GM21381 (cell line): Measurements from ENCODE around the gene TMEM132A.

Experiments used
- ATAC-seq: cut with Tn5 transposase; IDR thresholded peaks from one replicate; pipeline ENCODE4 v1.9.1; 2021; ENCODE audit warnings: mild to moderate bottlenecking, moderate library complexity; ENCODE audit not compliant: unreplicated experiment

The TMEM132A gene

DNA sequence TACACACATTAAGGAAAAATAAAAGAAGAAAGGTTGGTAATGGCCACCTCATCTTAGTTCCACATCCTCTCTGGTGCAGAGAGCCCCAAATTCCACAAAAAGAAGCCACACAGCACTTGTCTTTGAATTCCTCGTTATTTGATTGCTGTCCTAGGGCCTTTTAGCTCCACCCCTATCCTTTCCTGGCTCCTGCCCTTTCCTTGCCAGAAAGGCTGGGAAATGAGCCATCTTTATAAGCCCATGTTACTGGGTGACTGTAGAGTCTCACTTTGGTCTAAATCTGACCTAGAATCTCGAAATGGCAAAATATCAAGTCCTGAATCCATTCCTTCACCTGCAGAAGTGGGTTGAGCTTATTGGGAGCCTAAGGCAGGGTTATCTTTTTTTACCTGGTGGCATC, 4.3 kb upstream of the TMEM132A start:
- no peak for ATAC-seq

DNA sequence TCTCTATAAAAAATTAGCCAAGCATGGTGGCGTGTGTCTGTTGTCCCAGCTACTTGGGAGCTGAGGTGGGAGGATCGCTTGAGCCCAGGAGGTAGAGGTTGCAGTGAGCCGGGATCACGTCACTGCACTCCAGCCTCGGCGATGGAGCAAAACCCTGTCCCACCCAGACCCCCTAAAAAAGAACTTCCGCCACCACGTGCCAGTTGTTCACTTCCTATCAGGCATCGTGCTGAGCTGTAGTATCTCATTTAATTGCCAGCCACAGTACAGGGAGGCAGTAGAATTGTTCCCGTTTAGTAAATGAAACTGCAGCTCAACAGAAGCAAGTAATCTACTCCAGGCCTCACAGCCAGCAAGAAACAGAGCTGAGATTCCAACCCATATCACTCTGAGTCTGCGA, 3.0 kb upstream of the TMEM132A start:
- ATAC-seq = no peak

GRCh38 chr11:60921777-60922335, 2.4 kb upstream of the TMEM132A start:
- no peak for ATAC-seq

DNA sequence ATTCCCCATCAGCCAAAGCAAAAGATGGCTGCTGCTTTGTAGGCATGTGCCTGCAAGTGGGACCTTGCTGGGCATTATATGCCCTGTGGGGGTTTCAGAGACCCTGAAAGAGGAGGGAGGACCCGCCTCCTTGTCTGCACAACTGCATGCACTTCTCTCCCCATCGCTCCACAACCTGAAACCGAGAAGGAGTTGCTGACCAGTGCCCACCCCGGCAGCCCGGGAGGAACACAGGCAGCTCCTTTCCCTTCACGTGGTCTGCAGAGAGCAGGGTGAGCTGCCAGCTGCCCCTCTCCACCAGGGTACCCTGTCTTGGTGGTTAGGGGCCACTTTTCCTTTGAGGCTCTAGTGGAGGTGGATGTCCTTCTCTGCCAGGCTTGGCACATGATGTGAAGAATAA, 1.4 kb upstream of the TMEM132A start:
- no peak for ATAC-seq

- no peak for ATAC-seq
These were observed 934 bp upstream of the TMEM132A start for GRCh38 chr11:60923326-60923725.

- ATAC-seq = no peak
These were observed 505 bp upstream of the TMEM132A start for GRCh38 chr11:60923800-60924109.

DNA sequence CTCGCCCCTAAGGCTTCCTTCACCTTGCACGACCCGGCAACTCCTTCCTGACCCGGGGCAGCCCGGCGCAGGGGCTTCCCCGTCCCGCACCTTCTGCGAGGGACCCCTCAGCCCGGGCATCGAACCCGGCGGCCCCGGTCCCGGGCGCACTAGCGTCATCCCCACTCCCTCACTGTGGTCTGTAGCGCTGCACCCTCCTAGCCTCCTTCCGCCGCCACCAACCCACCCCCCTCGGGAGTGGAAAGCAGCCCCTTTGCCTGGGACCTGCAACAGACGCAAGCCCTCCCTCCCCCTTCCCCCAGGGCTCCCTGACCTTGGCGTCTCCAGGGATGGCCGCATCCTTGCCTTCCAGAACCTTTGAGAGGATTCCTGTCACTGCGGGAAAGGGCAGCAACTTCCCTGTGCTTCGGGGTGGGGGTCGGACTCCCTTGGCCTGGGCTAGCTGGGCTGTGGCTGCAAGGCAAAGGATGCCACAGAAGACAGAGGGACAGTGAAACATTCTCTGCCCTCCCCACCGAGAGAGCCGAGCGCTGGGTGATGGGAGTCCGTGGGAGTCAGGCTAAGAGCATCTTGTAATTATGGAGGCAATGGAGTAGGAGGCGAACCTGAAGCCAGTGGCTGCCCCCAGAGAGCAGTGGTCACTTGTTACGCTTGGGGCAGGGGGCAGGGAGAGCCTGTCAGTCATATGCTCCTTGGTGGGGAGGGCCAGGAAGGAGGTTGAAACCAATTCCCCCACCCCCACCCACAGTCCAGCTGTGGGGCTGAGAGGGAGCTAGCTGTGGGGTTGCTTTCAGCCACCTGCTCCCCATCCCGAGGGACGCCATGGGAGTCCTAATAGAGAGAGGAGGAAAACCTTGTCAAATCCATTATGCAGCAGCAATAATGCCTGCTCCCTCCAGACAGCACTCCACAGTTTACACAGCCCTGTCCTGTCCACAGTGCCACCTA, 920 bp downstream of the TMEM132A start:
- no peak for ATAC-seq

DNA sequence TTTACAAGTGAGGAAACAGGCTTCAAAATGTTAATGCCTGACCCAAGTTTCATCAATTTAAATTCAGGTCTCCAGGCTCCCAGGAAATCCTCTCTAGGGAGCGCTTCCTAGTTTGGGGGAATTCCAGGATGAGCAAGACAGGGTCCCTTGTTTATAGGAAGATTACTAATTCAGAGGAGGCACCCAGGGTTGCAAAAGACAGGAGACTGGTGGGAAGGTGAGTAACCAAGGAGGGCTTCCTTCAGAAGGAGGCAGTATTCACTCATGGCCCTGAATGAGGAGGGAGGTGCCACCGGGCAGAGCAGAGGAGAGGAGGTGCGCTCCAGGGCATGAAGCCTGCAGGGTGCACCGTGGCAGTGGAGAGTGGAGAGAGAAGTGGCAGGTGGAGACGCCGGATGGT, 1.6 kb downstream of the TMEM132A start:
- ATAC-seq = no peak

DNA sequence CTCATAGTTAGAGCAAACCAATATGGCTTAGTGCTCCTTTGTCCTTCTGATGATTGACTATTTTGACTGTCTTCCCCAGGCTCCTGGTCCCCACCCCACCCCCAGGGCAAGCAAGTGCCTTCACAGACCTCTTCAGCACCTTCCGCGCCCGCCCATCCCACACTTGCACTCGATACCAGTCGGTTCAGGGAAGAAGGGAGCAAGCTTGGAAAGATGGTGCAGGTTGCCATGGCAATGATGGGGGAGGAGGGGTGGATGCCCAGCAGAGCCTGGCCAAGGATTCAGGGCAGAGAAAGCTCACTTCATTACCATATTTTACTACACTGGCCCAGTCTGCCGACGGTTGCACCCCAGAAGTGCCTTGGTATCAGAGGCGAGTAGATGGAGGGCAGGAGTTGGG, 2.2 kb downstream of the TMEM132A start:
- ATAC-seq = no peak

DNA sequence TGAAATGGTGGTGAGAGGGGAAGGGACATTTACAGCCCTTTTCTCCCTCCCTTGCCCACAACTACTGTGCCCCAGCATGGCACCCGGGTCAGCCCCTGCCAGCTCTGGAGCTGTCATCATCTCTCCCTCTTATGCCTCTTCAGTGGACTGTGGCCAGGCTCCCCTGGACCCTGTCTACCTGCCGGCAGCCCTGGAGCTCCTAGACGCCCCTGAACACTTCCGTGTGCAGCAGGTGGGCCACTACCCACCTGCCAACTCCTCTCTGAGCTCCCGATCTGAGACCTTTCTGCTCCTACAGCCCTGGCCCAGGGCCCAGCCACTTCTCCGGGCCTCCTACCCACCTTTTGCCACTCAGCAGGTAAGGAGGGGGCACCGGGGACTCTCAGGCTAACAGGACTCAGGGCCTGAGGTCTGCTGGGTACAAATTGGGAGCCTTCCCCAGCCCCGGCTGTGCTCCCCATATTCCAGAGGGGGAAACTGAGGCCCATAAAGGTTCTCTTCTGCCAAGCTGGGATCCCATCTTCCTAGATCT, 2.9 kb downstream of the TMEM132A start:
- ATAC-seq = no peak

DNA sequence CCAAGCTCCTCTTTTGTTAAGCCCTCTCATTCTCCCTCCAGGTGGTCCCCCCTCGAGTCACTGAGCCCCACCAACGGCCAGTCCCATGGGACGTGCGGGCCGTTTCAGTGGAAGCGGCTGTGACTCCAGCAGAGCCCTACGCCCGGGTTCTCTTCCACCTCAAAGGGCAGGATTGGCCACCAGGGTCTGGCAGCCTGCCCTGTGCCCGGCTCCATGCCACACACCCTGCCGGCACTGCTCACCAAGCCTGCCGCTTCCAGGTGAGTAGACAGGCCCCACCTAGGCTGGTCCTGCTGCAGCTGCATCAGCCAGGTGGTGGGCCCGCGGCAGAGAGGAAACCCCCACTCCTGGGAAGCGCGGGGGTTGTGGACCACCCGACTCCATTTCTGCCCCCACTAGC, 3.3 kb downstream of the TMEM132A start:
- no peak for ATAC-seq

DNA sequence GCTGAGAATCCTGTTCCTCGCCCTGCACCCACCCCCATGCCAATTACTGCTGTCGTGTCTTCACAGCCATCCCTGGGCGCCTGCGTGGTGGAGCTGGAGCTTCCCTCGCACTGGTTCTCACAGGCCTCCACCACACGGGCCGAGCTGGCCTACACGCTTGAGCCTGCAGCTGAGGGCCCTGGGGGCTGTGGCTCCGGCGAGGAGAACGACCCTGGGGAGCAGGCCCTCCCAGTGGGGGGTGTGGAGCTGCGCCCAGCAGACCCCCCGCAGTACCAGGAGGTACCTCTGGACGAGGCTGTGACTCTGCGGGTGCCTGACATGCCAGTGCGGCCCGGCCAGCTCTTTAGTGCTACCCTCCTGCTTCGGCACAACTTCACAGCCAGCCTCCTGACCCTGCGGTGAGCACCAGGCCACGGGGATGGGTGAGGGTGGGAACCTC, 4.3 kb downstream of the TMEM132A start:
- no peak for ATAC-seq

- no peak for ATAC-seq
These were observed 5.5 kb downstream of the TMEM132A start for GRCh38 chr11:60929764-60930163.

DNA sequence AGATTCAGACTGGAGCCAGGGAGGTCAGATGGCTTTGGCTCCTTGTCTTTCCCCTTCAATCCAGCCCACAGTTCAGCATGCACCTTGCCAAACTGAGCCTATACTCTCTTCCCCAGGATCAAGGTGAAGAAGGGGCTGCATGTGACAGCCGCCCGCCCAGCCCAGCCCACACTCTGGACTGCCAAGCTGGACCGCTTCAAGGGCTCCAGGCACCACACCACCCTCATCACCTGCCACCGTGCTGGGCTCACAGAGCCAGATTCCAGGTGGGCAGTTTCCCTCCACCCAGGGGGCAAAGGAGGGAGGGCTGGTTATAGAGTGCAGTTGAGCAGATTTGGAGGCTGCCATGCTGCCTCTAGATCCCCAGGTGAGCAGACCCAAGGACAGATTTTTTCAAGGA, 6.1 kb downstream of the TMEM132A start:
- ATAC-seq = no peak

DNA sequence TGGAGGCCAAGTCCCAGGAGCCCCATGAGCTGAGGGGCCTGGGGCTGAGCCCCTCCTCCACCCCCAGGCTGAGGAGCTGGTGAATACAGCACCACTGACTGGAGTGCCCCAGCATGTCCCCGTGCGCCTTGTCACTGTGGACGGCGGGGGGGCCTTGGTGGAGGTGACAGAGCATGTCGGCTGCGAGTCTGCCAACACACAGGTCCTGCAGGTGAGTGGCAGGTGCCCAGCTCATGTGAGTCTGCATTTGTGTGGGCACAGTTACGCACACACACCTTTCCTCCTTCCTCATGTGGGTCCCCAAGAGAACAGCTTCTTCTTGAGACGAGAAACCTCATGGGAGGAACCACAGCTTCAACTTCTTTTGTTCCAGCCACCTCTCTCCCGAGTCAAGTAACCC, 7.7 kb downstream of the TMEM132A start:
- ATAC-seq = no peak

DNA sequence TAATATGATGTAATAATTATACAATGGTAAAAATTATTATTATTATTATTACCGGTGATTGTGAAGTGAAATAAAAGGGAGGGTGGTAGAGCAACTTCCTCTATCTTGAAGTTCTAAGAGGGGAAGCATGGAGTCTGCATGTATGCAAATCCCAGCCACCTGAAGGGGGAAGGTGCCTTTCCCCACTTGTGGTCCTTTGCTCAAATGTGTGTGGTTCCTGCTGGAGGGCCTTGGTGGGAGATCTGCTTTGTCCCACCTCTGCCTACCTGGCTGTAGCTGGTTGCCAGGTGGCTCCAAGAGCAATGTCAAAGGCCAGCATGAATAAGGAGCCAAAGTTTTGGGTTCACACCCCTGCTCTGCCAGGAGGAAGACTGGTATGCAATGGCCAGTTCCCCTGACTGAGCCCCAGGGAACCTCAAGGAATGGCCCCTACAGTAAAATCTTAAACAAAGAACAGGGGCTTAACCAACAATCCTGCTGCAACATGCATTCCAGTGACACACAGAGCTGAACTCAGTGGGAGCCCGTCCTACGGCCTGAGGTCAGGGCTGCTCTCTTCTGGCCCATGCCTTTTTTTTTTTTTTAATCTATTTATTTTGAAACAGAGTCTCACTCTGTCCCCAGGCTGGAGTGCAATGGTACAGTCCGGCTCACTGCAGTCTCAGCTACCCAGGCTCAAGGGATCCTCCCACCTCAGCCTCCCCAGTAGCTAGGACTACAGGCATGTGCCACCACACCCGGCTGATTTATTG, 8.5 kb downstream of the TMEM132A start:
- no peak for ATAC-seq

DNA sequence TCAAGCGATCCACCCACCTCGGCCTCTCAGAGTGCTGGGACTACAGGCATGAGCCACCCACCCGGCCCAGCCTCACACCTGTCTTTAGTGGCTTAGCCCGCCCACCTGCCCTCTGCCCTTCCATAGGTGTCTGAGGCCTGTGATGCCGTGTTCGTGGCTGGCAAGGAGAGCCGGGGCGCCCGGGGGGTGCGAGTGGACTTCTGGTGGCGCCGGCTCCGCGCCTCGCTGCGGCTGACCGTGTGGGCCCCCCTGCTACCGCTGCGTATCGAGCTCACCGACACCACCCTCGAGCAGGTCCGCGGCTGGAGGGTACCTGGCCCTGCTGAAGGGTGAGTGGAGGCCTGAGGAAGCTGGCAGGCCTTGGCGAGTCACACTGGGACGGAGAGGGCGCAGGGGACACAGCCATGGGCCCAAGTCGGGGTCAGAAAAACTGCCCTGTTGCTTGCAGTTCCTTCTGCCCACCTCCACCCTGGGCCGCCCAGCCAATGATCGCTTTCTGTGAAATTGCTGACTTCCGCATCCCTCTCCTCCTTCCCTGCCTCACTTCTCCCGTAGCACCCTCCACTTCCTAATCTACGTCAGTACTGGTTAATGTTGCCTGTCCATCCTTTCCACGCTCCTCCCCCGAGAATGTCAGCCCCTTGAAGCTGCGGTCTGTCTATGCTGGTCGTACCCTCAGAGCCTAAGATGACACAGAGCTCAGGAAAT, 9.3 kb downstream of the TMEM132A start:
- ATAC-seq = no peak

DNA sequence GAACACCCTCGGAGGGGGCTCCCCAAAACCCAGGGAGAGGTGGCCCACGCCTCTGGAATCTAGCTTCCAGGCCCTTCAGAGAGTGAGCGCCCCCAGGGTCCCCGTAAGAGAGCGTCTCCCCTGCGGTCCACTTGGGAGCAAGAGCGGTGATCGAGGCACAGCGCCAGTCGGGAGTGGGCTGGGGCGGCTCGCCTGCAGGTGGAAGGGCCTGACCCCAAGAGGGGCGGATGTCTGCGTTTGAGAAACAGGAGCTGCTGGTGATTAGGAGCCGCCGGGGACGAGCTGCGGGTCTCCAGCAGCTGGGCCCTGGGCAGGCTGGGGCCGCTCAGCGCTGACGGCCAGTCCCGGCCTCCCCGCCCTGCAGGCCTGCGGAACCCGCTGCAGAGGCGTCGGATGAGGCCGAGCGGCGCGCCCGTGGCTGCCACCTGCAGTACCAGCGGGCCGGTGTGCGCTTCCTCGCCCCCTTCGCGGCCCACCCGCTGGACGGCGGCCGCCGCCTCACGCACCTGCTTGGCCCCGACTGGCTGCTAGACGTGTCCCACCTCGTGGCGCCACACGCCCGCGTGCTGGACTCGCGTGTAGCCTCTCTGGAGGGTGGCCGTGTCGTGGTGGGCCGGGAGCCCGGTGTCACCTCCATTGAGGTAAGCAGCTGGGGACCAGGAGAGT, 10.0 kb downstream of the TMEM132A start:
- no peak for ATAC-seq

GRCh38 chr11:60934790-60935605, 10.7 kb downstream of the TMEM132A start:
- no peak for ATAC-seq
